G401 (cell line): ENCODE measurements around the gene SPSB3. TPM values are rescaled to one million over a fixed set of nuclear protein-coding genes. Genes with fewer than 3 reads are reported as not detected.
"Not testable (repeated sequence)": the region's sequence is repeated elsewhere in the genome, so short reads cannot be mapped to it uniquely, and the experiment has no call there.

Experiments
- DNase-seq: peaks from one replicate; pipeline ENCODE4 v3.0.0-alpha.2; 2015; ENCODE audit warnings: low spot score
- in situ Hi-C: cut with HindIII; loops from 2 replicates; pipeline ENCODE4 v1.10.0; 2016; ENCODE audit warnings: low sequenced_read_pairs, mixed read lengths
- total RNA-seq: library from RNA; depleted of rRNA; stranded (reverse); fragments of >200 nt; shearing (Covaris generic); gene quantifications from 2 replicates; pipeline ENCODE4 v1.2.3, GENCODE V29; 2014

SPSB3 gene
- total RNA-seq, 1 experiment from 2014 or later, result 14.0 TPM

DNA sequence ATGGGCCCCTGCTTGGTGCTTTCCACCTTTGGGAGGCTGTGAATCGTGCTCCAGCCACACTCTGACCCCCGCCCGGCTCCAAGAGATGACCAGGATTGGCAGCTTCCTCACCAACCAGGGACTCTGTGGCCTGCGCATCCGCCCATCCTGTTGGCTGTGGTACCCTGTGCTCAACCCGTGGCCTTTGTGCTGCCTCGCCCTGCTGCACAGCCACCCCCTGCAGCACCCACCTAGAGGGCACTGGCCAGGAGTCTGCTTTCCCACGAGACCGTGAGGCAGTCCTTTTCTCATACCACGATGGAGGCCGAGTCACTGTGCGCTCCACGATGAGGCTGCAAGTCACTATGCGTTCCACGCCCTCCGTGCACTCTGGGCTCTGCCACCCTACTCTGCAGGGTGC lies 30.4 kb downstream of the SPSB3 start:
- in situ Hi-C loops, result no loop called here
- DNase-seq, result no peak

DNA sequence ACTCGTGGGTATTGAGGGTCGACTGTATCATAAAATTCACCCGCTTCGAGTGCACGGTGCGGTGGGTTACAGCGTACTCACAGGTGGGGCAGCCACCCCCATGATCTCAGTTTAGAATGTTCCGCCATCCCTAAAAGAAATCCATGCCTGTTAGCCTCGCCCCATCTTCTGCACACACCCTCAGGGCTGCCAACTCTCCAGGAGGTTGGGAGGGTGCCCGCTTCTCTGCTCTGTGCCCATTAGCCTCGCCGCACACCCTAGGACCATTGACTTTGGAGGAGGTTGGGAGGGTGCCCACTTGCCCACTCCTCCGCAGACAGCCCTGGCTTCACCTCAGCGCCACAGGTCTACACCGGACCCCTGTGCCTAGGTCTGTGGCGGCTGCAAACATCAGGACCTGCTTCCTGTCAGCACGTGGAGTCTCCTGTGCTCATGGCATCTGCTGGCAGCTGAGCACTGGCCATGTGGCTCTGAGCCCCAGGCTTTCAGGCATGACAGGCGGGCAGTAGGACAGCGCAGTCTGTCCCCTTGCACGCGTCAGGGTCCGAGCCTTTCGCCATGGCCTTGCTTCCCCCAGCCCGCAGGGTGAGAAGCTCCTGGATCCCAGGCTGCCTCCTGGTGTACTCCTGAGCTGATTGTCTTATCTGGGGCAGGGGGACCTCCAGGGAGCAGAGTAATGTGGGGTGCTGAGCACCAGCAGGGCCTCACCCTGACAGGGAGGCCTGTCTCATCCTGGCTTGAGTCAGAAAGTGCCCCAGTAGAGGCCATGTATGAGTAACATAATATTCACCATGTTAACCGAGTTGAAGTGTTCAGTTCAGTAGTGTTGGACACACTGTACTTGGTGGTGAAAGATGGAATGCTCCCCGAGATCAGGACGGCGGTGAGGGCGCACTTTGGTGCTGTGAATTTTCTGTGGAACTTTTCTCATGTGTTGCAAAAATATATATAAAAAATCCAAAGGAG lies 32.9 kb downstream of the SPSB3 start:
- DNase-seq, result peak; percentile 80
- in situ Hi-C loops, result no loop called here

DNA sequence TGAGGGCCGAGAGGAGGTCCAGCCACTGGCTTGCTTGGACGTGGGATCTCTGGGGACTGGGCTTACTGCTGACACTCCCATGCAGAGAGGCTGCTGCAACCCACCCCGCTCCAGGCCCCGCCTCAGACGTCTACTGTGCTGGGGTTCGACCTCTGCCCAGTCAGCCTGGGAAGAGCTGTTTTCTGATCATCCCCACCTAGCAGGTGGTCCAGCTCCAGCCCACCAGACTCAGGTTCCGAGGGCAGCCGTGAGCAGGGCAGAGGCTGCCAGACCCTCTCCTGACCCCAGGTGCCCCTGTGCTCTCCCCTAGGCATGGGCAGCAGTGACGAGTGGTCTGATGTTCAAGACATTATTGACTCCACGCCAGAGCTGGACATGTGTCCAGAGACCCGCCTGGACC lies 34.4 kb downstream of the SPSB3 start:
- DNase-seq, result no peak
- in situ Hi-C loops, result no loop called here

DNA sequence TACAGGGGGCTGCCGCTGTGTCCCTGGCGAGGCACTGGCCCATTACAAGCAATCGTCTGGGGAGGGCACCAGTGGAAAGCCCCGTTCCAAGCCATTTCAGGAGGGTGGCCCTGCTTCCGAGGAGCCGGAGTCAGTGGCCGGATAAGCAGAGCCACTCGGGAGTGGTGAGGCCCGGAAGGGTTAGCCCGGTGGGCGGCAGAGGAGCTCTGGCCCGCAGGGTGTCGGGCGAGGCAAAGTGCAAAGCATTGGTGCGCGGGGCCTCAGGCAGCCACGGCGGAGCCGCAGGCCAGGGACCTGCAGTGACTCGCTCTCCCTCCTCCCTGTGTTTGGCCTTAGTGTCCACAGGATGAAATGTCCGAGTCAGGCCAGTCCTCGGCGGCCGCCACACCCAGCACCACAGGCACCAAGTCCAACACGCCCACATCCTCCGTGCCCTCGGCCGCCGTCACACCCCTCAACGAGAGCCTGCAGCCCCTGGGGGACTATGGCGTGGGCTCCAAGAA lies 35.6 kb downstream of the SPSB3 start:
- in situ Hi-C loops, result no loop called here
- DNase-seq, result peak; percentile 42

DNA sequence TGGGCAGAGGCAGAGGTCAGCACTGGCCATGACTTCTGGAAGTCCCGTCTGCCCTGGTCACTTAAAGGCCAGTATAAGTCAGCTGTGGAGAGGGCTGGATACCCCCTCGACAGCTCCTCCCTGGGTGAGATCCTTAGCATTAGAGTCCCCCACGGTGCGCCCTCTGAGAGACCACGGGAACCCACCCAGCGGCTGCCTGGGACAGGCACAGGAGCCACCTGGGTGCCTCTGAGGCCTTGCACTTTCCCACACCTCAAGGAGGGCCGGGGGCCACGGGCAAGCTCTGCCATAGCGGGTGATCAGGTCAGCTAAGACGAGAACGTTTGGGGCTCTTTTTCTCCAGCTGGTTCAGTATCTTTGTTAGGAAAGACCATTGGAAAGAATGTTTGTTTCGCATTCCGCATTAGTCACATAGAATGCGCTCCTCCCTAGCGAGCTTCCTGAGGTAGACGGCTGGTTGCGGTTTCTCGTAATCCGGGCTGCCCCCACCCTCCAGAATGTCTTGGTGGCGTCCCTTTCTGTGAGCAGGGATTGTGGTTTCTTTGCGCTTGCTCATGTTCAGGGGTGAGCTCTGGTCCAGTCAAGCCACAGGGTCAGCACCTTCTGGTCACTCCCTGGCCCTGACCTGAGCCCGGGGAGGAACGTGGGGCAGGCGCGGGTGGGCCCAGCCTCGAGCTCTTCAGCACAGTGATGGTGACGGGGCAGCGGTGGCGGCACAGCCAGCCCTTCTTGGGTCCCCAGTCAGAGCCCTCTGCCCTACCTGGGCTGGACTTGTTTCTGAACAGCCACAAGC lies 36.3 kb downstream of the SPSB3 start:
- no peak for DNase-seq
- in situ Hi-C loops, result no loop called here

DNA sequence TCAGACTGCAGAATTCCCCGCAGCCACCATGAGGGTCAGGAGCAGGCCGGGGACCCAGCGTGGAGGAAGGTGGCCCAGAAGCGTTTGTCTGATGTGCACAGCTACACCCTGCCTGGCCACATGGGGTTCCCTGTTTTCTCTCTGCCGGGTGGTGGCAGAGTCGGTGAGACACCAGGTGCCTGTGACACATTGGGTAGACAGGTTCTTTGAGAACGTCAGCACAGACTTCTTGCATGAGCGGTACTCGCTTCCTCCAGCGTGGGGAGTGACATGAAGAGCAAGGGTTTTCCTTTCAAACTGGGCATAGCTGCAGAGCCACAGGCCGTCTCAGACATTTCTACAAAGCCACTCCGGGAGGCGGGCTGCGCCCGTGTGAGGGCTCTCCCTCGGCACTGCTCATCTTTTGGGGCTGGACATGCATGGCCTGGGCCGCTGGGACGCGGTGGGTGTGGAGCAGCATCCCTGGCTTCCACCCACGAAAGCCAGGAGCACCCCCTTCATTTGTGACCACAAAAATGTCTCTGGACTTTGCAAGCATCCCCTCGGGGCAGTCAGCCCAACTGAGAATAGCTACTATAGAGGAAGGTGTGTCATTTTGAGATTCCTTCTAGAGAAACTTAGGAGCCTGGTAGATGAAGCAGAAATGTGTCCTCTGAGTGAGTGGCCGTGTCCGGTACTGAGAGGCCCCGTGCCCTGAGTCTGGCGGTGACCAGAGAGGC lies 37.0 kb downstream of the SPSB3 start:
- in situ Hi-C loops, result no loop called here

DNA sequence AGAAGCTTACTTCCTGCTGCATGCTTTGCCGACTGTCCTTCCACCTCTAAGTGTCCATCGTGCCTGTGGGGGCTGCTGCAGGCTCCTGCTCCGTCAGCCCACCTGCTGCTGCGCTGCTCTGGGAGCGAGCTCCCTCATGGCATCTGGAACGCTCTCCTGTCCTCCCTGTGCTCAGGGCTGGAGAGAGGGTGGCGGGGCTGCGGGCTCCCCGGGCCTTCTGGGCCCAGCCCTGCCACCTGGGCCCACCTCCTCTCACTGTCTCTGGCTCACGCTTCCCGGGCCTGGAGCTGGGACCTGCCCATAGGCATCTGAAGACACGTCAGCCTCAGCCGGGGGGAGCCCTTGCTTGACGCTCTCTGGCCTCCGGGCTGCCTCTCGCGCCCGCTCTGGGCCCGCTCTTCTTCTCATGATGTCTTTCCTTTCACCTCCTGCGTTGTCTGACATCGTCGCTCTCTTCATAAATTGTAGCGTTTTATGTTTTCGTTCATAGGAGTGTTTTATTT lies 38.0 kb downstream of the SPSB3 start:
- DNase-seq, result no peak
- in situ Hi-C loops, result no loop called here

More for the DNA sequence above, 37.0 kb downstream of the SPSB3 start:
- DNase-seq, result no peak

DNA sequence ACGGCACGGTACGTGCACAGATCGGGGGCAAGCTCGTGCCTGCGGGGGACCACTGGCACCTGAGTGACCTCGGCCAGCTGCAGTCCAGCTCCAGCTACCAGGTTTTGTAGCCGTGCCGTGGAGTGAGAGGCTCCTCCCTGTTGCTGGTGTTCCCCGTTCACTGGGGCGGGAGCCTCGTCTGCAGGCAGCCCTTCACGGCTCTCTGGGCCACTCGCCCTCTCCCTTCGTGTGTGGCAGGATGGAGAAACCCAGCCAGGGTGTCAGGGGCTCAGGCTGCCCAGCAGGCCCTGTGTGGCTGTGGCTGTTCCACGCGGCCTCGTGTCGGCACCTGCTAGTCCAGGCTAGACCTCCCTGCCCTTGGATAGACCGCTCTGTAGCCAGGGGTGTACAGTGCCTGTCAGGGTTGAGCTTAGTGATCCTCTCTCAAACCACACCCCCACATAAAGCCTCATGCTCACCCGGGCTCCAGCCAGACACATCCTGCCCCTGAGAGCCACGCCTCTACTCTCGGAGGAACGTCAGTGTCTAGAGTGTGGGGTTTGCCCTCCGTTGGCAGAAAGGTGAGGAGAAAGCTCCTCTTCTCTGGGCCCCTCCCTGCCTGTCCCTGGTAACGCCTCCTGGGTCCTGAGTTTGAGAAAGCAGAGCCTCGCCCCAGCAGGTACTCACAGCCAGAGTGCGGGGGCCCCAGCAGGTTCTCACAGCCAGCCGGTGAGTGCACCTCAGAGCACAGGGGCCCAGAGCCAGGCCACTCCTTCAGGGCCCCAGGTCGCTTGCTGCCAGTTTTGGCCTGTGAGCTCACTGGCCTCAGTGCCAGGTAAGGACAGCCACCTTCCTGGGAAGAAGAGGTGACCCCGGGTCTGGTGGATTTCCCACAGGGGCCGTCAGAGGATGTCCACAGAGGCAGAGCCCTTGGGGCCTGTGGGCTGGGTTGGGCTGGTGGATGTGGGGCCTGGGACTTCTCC lies 38.7 kb downstream of the SPSB3 start:
- in situ Hi-C loops, result no loop called here
- DNase-seq, result no peak

DNA sequence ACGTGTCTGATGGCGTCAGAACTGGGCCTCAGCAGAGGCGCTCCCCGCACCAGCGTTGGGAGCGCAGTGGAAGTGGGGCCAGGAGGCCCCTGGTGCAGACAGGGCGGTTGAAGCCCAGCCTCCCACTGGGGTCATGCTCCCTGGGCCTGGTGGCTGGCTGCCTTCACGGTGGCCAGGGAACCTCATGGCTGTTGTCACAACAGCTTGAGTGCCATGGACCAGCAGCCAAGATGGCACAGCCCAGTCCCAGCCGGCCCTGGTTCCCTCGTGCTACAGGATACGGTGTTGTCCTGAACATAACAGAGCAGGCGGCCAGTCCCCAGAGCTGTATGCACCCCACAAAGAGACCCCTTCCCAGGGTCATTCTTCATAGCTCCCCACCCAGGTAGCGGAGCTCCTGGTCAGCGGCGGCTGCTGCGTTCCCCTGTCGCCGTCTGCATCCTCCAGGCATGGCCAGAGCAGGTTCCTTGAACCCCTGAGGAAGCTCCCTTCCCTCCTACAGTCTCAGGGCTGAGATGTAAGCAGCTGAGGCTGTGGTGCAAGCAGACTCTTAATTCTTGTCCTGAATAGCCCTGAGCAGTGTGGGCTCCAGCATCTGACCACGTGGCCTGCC lies 40.7 kb downstream of the SPSB3 start:
- in situ Hi-C loops, result no loop called here

DNA sequence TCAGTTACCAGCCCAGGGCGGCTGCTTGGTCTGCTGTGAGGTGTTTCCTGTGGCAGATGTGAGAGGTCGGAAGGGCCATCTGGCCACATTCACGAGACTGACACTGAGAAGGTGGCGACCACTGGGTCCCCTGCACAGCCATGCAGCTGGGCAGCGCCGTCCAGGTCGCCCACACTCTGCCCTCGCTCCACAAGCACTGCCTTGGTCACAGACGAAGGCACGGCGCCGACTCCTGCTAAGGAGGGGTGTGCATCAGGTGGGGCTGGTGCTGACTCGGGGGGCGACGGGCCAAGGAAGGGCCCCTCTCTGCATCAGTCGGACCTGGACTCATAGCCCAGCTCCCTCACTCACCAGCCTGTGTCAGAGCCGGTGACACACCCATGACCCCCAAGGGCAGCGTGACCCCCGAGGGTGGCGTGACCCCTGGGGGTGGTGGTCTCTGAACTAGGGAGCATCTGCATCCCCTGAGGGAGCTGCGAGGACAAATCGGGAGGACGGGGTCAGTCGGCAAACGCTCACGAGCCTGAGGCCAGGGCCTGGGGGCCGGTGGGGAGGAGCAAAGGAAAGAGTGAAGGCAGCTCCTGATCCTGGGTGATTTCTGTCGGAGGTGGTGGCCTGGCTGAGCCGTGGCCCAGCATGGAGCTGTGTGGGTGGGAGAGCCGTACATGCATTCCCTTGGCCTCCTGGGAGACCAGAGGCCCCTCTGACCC lies 41.4 kb downstream of the SPSB3 start:
- no peak for DNase-seq
- in situ Hi-C loops, result no loop called here

More for the DNA sequence above, 40.7 kb downstream of the SPSB3 start:
- DNase-seq, result peak; percentile 59

DNA sequence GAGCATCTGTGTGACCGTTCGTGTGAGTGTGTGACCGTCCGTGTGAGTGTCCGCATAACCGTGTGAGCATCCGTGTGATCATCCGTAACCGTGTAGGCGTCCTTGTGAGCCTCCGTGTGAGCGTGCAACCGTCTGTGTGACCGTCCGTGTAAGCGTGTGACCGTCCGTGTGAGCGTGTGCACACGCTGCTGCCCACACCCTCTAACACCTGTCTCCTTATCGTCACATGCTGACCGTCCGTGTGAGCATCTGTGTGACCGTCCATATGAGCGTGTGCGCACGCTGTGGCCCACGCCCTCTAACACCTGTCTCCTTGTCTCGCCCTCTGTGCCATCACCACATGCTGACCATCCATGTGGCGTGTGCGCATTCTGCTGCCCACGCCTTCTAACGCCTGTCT lies 42.1 kb downstream of the SPSB3 start:
- in situ Hi-C loops, result no loop called here
- no peak for DNase-seq

DNA sequence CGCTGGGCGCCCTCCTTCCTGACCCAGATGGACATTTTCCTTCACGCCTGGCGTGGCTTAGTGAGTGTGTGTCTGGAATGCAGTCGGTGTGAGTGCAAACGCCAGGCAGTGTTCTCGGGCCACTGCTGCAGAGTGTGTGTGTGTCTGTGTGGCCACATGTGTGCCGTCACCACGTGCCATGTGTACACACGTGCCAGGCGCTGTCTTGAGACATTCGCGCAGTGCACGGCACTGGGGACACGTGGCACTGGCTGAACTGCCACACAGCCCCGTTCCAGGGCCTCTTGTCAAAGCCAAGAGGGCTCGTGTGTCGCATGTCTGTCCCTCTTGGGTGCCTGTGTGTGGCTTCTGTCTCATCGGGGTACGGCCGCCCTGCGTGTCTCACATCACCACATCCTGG lies 47.6 kb downstream of the SPSB3 start:
- no peak for DNase-seq
- in situ Hi-C loops, result no loop called here

DNA sequence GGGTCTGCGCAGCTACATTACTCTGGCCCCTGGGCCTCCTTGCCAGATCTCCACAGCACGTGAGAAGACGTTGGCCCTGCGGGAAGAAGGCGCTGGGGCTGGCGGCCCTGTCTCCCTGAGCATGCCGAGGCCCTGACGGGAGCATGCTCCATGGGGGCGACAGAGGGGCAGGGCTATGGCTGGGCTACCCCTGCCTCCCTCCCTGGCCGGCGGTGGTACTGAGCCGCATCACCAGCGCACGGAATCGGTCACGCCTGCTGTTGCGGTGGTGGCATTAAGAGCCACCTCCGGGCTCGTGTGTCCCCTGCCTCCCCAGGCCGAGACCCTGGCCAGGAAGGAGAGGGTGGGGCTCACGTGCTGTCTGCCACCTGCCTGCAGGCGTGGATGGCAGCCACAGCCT lies 48.2 kb downstream of the SPSB3 start:
- in situ Hi-C loops, result no loop called here
- DNase-seq, result no peak

DNA sequence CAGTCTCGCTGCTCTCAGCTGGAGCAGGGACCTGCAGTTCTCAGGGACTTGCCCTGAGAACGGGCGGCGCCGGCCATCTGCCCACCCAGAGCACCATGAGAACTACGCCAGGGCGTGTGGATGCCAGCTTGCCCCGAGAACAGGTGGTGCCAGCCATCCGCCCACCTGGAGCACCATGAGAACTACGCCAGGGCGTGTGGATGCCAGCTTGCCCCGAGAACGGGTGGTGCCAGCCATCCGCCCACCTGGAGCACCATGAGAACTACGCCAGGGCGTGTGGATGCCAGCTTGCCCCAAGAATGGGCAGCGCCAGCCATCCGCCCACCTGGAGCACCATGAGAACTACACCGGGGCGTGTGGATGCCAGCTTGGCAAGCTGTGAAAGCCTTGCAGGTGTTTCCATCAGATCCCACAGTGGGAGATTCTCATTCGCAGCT lies 49.8 kb downstream of the SPSB3 start:
- peak; percentile 91 for DNase-seq
- in situ Hi-C loops, result not testable (repeated sequence)

DNA sequence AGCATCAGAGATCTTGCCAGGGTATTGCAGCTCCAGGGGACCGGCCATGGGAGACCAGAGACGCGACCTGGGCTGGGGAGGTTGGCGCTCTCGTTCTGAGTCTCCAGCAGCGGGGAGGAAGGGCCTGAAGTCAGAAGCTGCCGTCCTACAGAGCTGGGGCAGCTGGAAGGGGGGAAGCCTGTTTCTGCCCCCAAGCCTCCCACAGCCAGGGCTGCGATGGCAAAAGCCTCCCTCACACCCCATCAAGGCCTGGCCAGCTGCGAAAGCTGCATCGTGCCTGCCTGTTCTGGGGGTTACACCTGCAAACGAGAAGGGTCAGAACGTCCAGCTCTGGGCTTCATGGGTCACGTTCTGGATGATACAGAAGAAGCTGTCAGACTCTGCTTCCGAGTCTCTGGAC lies 50.3 kb downstream of the SPSB3 start:
- in situ Hi-C loops, result no loop called here
- no peak for DNase-seq

DNA sequence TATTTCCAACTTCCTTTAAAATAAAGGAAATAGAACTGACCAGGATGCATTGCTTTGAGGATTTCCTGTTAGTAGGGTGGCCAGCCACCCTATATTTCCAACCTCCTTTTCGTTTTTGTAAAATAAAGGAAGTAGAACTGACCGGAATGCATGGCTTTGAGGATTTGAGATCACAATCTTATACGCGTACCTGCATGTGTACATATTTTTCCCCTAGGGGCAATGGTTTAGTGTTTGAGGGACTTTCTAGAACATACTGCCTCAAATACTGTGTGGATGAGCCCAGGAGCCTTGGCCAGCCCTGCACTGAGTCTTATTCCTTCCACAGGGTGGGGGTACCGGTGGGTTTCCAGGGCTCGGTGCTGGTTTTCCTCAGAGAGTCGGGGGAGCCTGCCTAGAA lies 50.8 kb downstream of the SPSB3 start:
- in situ Hi-C loops, result no loop called here
- DNase-seq, result no peak

DNA sequence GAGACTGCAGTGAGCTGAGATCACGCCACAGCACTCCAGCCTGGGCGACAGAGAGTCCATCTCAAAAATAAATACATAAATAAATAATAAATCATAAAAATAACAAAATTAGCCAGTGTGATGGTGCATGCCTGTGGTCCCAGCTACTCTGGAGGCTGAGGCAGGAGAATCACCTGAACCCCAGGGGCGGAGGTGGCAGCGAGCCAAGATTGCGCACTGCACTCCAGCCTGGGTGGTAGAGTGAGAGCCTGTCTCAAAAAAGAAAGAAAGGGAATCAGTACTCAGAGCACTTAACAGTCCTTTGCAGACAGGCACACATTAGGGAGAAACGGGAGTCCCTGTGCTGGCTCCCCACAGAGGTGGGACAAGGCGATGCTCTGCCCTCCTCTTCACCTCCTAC lies 51.3 kb downstream of the SPSB3 start:
- no peak for DNase-seq
- in situ Hi-C loops, result no loop called here
